GM23338 (cell line): ENCODE measurements around the gene EMC9. TPM values are rescaled to one million over a fixed set of nuclear protein-coding genes. Genes with fewer than 3 reads are reported as not detected.

Experiments
- CREB1 ChIP-seq: fragments of 250-450 bp; sonication (Bioruptor Pico); IDR thresholded peaks from 2 replicates; pipeline ENCODE4 v1.5.0; 2020; ENCODE audit warnings: low read depth, mild to moderate bottlenecking, moderate library complexity
- EZH2 ChIP-seq: fragments of 200-600 bp; sonication (generic); IDR thresholded peaks from one replicate; pipeline ENCODE4 v1.8.0; 2017; ENCODE audit warnings: antibody characterized with exemption, mild to moderate bottlenecking, low read depth; ENCODE audit not compliant: unreplicated experiment
- EZH2phosphoT487 ChIP-seq: fragments of 200-600 bp; sonication (generic); IDR thresholded peaks from one replicate; pipeline ENCODE4 v1.8.1; 2018; ENCODE audit warnings: antibody characterized with exemption; ENCODE audit not compliant: unreplicated experiment
- JUNB ChIP-seq: IDR thresholded peaks from one replicate; pipeline ENCODE4 v1.6.1; 2016; ENCODE audit warnings: antibody characterized with exemption; ENCODE audit not compliant: unreplicated experiment
- NANOG ChIP-seq: IDR thresholded peaks from 2 replicates; pipeline ENCODE4 v1.6.1; 2016; ENCODE audit warnings: antibody characterized with exemption, borderline replicate concordance
- POLR2AphosphoS5 ChIP-seq: IDR thresholded peaks from 2 replicates; pipeline ENCODE4 v1.6.1; 2016; ENCODE audit warnings: antibody characterized with exemption, low read depth
- STAT1 ChIP-seq: IDR thresholded peaks from one replicate; pipeline ENCODE4 v1.6.1; 2016; ENCODE audit warnings: antibody characterized with exemption; ENCODE audit not compliant: unreplicated experiment
- ZNF331 ChIP-seq: fragments of 250-450 bp; sonication (Bioruptor Pico); IDR thresholded peaks from 2 replicates; pipeline ENCODE4 v1.5.0; 2020; ENCODE audit warnings: low read depth, mild to moderate bottlenecking, moderate library complexity
- ZNF462 ChIP-seq: fragments of 250-450 bp; sonication (Bioruptor Pico); IDR thresholded peaks from 2 replicates; pipeline ENCODE4 v1.5.0; 2020; ENCODE audit warnings: mild to moderate bottlenecking, moderate library complexity
- polyA plus RNA-seq: library from polyadenylated mRNA; unstranded; fragments of >200 nt; fragmentation: Nextera tagmentation; extraction: Ambion mirVana; gene quantifications from 2 replicates; pipeline ENCODE4 v1.2.1, GENCODE V29; 2016
- total RNA-seq: library from RNA; depleted of rRNA; stranded (reverse); fragments of >200 nt; shearing (Covaris generic); gene quantifications from 2 replicates; pipeline ENCODE4 v1.2.3, GENCODE V29; 2014

The EMC9 gene
- total and polyA plus RNA-seq, 2 experiments from 2014 or later: 30.0 to 64.2 TPM

- TF ChIP-seq CREB1 (no peak), STAT1 (no peak), EZH2phosphoT487 (no peak), JUNB (no peak), NANOG (no peak), EZH2 (no peak), ZNF462 (CRISPR knock-in tag) (no peak), ZNF331 (CRISPR knock-in tag) (no peak), POLR2AphosphoS5 (no peak)
These were observed 25.1 kb downstream of the EMC9 start (continued) for GRCh38 chr14:24116128-24116814.
